CD4-positive, alpha-beta T cell treated with Interleukin-6 at 100 ng/mL for 8 hours (primary cell): ENCODE results near the gene OR51E1.

Experiments used
- DNase-seq: peaks from one replicate; pipeline ENCODE4 v3.0.0-alpha.2; 2020; ENCODE audit warnings: mixed read lengths, low spot score

The OR51E1 gene

GRCh38 chr11:4654635-4655369, 11.0 kb downstream of the OR51E1 start:
- DNase-seq: no peak

- no peak for DNase-seq
Measured at GRCh38 chr11:4658629-4659445, 15.1 kb downstream of the OR51E1 start.

GRCh38 chr11:4662876-4663275, 19.1 kb downstream of the OR51E1 start:
- no peak for DNase-seq

GRCh38 chr11:4664183-4664582, 20.4 kb downstream of the OR51E1 start:
- DNase-seq: no peak

GRCh38 chr11:4664786-4665185, 21.0 kb downstream of the OR51E1 start:
- no peak for DNase-seq

GRCh38 chr11:4665424-4665823, 21.6 kb downstream of the OR51E1 start:
- no peak for DNase-seq

GRCh38 chr11:4671741-4672140, 28.0 kb downstream of the OR51E1 start:
- no peak for DNase-seq

- DNase-seq: no peak
Measured at GRCh38 chr11:4672470-4672869, 28.7 kb downstream of the OR51E1 start.

- no peak for DNase-seq
Measured at GRCh38 chr11:4673781-4674180, 30.0 kb downstream of the OR51E1 start.

- no peak for DNase-seq
Measured at GRCh38 chr11:4677948-4678347, 34.2 kb downstream of the OR51E1 start.

- DNase-seq: no peak
Measured at GRCh38 chr11:4680341-4680740, 36.6 kb downstream of the OR51E1 start.

GRCh38 chr11:4682623-4683419, 39.0 kb downstream of the OR51E1 start:
- DNase-seq: no peak

GRCh38 chr11:4684631-4685285, 41.0 kb downstream of the OR51E1 start:
- DNase-seq: no peak

- DNase-seq: no peak
Measured at GRCh38 chr11:4695442-4695841, 51.7 kb downstream of the OR51E1 start.

GRCh38 chr11:4697585-4697984, 53.8 kb downstream of the OR51E1 start, which contains the start of gene OR51E2:
Gene OR51E2 (minus strand): TSS chr11:4697853. CDS start chr11:4682711, 15,142 bp downstream.
- DNase-seq: no peak

GRCh38 chr11:4699697-4700435, 56.1 kb downstream of the OR51E1 start:
- no peak for DNase-seq

GRCh38 chr11:4700436-4700820, 56.6 kb downstream of the OR51E1 start:
- no peak for DNase-seq

- no peak for DNase-seq
Measured at GRCh38 chr11:4704054-4704789, 60.4 kb downstream of the OR51E1 start, which contains the start of gene MMP26. Gene MMP26 (plus strand): TSS chr11:4704784.

- no peak for DNase-seq
Measured at GRCh38 chr11:4704790-4705334, 61.1 kb downstream of the OR51E1 start.
